SHP77 (cell line): ENCODE measurements around the gene MYCBP.
"Not testable (repeated sequence)": the region's sequence is repeated elsewhere in the genome, so short reads cannot be mapped to it uniquely, and the experiment has no call there.

Experiments used
- DNase-seq, 2 experiments: peaks; one replicate each; lab custom pipeline; 2025; lab: John Stamatoyannopoulos, UW

The MYCBP gene

DNA sequence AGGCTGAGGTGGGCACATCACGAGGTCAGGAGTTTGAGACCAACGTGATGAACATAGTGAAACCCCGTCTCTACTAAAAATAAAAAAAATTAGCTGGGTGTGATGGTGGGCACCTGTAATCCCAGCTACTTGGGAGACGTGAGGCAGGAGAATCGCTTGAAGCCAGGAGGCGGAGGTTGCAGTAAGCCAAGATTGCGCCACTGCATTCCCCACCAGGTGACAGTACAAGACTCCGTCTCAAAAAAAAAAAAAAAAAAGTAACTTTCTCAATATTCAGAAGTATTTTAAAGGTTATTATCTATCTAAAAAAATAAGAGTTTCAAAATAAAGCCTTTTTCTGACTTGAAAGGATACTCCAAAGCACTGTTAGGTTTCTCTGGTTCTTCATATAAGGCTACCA lies 5.9 kb downstream of the MYCBP start:
- no peak for DNase-seq

DNA sequence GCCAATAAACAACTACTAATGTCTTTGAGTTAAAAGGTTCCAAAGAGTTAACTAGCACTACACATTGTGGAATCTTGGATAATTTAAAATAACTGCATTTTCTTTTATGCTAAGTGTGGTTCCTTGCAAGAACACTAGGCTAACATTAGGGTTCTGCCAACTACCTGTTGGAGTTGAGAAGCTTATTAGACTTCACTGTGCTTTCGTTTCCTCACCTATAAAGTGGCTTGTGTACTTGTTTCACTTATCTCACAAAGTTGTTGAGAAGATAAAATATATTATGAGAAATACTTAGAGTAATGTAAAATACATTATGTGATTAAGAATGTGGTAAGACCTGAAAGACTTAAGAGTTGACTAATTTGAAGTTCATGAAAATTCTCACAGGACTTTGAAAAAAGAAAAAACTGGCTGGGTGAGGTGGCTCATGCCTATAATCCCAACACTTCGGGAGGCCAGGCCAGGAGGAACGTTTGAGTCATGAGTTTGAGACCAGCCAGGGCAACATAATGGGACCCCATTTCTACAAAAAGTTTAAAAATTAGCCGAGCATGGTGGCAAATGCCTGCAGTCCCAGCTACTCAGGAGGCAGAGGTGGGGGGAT lies 7.9 kb downstream of the MYCBP start:
- DNase-seq: no peak

DNA sequence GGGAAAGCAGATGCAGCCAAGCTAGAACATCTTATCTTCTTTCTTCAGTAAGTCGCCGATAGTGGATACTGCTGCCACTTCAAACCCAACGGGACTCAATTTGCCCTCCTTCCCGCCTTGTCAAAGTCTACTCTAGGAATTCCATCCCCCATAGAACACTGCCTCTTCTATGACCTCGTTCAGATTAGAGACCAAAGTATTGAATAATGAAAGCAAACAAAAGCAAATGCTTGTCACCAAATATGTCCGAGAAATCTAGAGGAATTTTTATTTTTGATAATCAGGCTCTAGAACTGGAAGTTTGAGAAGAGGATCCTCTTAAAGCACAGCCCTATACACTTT lies 12.7 kb downstream of the MYCBP start:
- no peak for DNase-seq

DNA sequence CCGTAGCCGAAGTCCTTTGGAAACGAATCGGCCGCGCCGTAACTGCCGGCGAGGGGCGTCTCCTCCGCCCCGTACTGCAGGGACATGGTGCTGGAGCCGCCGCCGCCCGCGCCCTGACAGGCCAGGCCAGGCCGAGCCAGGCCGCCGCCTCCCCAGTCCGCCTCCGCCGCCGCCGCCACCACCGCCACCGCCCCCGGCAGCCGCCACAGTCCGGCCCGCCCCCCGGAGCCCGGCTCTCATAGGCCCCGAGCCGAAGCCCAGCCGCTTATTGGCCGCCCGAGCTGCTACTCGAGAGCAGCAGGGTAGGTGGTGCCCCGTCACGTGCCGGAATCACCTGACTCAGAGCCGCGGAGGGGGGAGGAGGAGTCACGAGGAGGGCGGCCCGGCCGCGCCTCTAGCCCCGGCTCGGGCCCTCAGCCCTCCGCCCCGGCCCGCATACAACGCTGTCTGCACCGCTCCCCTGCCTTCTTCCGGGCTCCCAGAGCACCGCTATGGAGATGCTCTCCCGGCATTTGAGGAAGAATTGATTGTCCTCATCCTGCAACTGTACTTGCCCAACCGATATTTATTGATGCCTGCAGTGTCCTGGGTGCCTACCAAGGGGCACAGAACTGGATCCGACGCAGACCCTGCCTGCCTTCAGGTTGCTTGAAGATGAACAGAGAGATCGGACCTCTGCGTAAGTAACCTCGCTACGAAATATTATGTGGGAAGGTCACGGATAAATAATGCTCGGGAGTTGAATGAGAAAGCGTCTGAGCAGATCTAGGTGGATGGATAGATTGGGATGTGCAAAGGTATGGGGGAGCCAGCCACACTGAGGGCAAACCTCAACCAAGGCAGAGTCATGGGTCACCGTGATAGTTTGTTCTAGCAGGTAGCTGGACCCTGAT lies 13.3 kb downstream of the MYCBP start, which contains the start of gene RRAGC:
TSS of gene RRAGC (minus strand) at position 212 of the 893 bp plus-strand sequence. CDS start at position 86, 126 bp downstream.
- DNase-seq: peak; percentile 94 to 97

DNA sequence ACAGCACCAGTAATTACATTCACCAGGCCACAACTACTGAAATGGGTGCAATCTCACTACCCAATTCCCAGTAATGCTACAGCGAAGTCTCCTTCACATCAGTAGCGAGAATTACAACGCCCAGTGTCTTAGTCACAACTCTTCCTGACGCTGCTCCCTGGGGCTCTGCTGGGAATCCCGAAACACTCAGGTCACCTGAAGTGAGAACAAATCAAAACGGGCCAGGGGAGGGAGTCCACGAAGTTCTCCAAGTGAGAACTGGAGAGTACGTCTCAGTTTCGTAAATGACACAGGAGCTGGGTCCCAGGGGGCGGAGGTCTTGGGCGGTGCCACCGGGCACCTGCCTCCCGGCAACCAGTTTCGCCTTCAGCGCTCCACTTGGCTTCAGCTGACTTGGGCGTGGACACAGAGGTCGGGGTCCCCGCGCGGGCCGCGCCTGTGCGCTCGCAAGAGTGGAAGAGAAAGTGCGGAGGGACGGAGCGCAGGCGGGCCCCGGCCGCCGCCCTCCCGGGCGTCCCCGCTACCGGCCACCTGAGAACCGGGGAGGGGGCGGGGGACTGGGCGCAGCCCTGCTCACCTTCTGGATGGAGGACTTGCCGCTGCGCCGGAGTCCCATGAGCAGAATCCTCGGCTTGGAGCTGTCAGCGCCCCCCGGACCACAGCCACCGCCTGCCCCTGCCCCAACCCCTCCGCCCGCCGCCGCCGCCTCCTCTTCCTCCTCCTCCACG lies 14.2 kb downstream of the MYCBP start:
- DNase-seq: peak in 1 of 2 experiments; percentile 12

DNA sequence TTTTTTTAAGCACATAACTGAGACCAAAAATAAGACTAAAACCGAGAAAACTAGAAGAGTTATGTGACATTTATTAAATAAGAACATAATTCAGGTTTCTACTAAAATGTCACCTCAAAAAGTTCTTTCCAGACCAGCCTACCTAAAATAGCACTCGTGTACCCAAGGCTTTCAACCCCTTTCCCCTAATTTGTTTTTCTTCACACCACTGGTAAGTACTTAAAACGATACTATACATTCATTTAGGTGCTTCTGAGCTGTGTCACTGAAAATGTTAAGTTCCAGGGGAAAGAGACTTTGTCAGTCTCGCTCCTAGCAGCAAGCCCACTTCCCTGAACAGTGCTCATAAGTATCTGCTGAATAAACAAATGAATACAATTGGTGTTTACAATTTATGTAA lies 20.4 kb downstream of the MYCBP start:
- DNase-seq: no peak

DNA sequence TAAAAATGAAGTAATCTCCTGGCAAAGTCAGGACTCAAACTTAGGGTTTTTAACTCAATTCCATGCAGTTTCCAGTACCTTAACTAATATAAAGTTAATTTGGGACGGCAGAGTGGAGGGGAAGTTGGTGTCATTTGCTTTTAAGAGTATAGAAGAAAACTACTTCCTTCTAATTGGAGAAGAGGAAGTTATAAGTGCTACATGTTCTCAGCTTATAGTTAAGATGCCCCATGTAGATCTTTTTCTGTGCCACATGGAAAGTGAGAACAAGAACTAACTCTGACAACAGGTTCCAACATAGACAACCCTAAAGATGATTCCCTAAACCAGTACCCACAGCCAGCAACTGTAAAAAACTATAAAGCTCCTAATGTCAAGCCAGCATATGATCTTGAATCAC lies 25.1 kb downstream of the MYCBP start:
- no peak for DNase-seq

DNA sequence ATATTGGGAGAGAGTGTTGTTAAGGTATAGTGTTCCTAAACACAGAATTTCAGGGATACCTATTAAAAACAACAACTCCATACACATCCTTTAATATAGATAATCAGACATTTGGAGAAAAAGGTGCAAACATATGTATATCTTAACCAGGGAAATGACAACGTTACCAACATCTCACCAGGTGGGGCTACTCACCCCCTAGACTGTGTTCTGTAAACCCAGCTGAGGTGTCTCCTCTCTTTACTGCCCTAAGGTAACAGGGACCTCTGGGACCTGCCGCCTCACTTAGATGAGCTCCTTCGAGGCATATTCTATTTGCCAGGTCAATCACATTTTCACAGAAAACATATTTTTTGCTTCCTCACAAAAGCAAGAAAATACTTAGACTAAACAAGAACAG lies 26.9 kb downstream of the MYCBP start:
- no peak for DNase-seq

DNA sequence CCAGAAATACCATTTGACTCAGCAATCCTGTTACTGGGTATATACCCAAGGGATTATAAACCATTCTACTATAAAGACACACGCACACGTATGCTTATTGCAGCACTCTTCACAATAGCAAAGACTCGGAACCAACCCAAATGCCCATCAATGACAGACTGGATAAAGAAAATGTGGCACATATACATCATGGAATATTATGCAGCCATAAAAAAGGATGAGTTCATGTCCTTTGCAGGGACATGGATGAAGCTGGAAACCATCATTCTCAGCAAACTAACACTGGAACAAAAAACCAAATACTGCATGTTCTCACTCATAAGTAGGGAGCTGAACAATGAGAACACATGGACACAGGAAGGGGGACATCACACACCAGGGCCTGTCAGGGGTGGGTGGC lies 28.1 kb downstream of the MYCBP start:
- DNase-seq: not testable (repeated sequence)

DNA sequence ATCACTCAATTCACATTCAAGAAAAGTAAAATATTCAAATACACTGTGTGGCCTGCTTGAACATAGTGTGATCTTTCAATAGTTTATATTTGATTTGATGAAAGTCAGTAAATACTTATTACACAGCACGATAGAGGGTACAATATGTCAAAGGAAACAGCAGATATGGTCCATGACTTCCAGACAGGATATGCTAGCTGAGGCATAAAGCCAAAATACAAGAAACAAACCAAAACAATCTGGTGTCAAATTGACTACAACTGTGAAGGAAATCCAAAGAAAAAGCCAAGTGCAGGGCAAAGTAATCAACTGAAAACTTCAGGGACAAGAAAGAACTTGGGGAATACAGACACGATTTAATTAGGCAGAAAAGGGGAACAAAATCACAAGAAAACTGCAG lies 32.9 kb downstream of the MYCBP start:
- no peak for DNase-seq

DNA sequence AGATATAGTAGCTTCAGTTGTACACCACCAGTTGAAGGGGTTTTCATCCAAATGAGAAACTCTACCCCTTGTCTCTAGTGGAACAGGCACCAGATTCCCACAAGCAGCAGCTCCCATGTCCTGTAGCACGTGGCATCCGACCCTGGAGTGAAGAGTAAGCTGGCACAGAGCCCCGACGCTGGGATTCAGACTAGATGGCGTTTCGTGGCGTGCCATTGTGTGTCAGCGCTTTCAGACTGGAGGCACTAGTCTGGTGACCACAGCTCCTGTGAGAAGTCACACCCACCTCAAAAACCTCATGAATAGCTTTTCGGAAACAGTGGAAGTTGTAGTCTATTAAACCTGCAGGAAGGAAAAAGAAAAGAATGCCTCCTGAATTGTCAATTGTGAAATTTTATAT lies 33.8 kb downstream of the MYCBP start:
- DNase-seq: no peak

DNA sequence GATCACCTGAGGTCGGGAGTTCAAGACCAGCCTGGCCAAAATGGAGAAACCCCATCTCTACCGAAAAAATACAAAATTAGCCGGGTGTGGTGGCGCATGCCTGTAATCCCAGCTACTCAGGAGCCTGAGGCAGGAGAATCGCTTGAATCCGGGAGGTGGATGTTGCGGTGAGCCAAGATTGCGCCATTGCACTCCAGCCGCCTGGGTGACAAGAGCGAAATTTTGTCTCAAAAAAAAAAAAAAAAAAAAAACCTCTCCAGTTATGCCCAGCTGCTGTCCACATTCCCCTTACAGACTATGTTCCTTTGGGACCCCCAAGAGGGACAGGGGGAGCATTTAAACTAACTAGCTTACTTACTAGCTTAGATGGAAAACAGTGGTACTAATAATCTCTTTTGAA lies 36.8 kb downstream of the MYCBP start:
- not testable (repeated sequence) for DNase-seq

DNA sequence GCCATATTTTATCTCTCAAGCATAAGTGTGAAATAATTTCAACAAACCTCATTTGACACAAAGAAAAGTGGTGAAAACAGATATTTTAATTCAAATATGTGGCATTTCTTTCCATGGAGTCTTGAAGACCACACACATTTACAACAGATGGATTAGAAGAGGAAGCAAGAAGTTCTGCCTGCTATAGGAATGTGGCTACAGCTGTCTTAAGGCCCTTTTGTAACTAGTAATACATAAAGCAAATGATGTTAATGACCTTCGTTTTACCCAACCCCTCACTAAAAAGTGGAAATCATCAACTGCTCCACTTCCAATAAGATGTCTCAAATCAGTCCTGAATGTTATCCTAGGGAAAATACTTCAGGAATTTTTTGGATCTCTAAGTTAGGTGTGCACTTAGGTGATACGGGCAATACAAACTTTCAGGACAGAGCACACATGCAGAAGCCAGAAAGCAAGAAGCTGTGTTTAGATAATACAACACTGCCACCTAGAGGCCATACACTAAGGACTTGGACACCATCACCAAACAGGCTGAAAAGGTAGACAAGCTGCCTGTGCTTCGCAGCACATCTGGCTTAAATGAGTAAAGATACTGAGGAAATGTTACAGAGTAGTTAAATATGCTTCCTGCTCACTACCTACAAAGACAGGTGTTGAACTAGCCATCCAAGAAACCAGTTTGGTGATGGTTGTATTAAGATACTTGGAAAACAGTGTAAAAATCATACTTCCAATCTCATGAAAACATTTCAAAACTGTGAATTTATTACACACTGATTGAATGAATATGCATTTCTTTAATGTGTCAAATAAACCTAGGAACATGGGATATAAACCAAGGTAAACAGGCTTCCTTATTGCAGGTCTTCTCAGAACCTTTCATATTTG lies 38.0 kb downstream of the MYCBP start:
- peak; percentile 62 to 82 for DNase-seq

DNA sequence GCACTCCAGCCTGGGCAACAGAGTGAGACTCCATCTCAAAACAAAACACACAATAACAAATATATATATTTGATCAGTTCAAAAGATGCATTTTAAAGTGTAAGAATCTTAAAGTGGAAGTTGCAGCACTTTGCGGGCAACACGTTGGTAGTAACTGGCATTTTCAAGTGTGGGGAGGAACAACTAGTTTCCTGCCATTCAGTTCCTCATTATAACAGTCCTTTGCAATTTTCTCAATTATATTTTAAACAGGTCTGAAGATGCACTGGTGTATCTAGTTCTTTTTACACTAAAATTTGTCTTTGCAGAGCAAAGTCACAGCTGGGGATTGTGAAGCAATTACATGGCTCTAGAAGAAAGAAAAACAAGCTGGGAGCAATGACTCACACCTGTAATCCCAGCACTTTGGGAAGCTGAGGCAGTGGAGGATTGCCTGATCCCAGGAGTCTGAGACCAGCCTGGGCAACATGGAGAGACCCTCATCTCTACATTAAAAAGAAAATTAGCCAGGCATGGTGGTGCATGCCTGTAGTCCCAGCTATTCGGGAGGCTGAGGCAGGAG lies 38.8 kb downstream of the MYCBP start:
- DNase-seq: no peak

DNA sequence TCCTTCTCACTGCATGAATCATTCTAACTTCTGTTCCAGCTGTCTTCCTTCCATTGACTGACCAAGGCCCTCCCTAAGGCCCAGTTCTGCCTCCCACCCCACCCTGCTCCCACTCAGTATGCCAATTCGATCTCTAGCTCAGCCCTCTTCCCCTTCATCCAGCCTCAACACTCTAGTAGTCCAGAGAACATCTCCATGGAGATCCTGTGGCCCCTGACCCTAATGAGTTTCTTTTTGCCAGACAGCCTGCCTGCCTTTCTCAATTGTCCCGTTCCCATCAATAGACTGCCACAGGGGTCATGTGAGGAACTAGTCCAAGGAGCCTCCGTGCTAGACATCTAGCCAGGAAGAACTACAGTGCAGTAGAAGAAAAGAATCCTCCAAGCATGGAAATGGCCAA lies 40.0 kb downstream of the MYCBP start:
- DNase-seq: no peak

DNA sequence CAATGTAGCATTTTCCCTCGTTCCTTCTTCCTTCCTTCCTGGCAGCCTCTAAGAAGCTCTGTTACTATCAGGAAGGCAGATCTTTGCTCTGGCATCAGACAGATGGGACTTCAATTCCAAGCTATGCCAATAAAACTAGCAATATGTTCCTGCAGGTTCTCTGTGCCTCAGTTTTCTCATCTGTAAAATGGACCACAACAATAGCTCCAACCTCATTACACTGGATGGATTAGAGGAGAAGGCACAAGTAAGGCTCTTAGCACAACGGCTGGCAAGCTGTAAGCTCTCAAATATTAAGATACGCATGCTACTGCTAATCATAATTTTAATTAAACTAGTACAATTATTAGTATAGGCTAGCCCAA lies 40.8 kb downstream of the MYCBP start:
- DNase-seq: no peak

DNA sequence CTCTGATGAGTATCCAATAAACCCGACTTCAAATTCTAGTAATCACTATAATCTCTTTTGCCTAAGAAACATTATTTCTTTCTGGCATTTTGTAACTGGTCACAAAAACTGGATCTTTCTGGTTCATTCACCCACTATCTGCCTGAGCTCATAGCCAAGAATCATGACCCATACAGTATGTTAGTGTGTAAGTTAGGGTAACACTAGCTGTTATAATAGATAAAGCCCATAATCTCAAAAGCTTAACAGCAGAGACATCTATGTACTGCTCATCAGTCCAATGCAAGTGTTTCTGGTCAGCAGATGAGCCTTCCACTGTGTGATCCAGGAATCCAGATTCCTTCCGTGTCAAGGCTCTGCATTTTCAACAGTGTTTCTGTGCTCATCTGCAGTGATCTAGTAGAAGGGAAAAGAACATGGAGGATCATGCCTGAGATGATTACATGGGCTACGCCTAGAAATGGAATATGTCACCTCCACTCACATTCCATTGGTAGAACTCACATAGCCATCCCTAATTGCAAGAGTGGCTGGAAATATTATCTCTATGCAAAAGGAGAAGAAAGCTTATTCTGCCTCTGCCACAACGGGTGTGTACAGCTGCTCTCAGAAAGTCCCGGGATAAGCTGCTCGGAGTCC lies 41.3 kb downstream of the MYCBP start:
- no peak for DNase-seq

DNA sequence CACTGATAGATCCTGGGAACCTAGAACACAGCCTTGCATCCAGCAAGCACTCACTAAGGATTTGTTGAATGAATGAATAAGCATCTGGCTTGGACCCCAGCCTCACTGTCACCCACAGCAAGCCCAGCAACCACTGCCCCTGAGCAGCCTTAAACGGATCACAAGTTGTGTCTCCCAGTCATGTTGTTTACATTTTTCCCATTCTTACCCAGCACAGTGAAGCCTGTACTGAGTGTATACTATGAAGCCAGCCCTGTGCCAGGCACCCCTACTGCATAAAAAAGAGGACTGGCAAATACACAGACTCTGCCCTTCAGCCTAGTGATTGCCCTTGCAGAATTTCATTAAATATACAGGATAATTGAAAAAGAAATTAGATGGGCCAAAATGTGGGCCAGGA lies 43.8 kb downstream of the MYCBP start:
- no peak for DNase-seq

DNA sequence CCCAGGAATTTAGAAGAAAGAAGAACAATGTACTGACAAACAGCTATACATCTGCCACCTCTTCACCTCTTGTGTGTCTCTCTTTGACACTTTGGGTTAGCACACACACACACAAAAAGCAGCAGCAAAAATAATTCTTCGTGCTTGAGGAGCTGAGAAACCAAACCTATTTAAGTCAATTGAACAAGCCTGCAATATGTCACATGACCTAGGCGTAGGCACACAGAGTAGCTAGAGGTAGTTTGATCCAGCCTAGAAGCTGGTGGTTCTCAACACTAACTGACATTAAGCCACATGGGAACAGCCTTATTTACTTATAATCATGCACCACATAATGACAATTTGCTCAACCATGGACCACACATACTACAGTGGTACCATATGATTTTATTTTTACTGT lies 45.8 kb downstream of the MYCBP start:
- DNase-seq: no peak

DNA sequence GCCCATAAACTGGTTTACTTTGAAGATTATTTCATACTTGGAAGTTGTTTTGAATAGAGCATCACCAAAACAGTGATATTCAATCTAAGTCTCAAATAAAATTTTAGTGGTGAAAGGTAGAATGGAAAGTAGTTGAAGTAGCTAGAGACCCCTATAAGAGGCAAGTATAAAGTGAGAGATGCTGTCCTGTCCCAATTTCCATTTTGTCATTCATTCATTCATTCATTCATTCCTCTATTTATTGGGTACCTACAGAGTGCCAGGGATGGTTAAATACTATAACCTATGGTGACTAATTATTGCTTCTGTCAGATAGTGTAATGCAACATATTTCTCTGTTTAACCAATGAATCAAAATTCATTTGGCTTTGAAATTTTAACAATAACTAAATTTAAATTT lies 46.3 kb downstream of the MYCBP start:
- DNase-seq: no peak

DNA sequence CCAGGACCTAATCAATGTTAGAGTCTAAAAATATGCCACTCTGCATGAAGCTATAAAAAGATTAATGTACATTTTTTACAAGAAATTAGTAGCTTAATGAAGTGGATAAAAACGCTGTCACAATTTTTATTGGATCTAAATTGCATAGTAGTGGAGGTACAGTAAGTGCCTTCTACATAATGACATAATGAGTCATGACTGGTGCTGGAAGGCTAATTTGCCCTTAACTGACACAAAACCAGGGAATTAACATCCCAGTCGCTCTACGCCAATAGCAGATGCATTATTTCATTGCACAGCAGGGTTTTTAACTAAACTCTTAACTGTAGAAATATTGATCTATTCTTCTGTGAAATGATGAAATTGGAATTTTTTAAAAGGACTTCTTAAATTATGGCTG lies 46.9 kb downstream of the MYCBP start:
- no peak for DNase-seq
